ENCODE results near the gene THSD4. TPM values are rescaled to one million over a fixed set of nuclear protein-coding genes. Genes with fewer than 3 reads are reported as not detected.
"Not testable (repeated sequence)": the region's sequence is repeated elsewhere in the genome, so short reads cannot be mapped to it uniquely, and the experiment has no call there.

The THSD4 gene
- total RNA-seq, 1 experiment from 2014 or later, result 1.2 TPM

GRCh38 chr15:71708051-71708429 lies 592.8 kb downstream of the THSD4 start:
- no peak for DNase-seq (ENCODE audit: low spot score)
- in situ Hi-C loops (cut with HindIII; ENCODE audit: low sequenced_read_pairs), result no loop called here

- in situ Hi-C loops (cut with HindIII; ENCODE audit: low sequenced_read_pairs), result no loop called here
- DNase-seq (ENCODE audit: low spot score), result no peak
Observed at GRCh38 chr15:71708741-71709140, 593.5 kb downstream of the THSD4 start.

GRCh38 chr15:71709808-71710418 lies 594.6 kb downstream of the THSD4 start:
- no peak for DNase-seq (ENCODE audit: low spot score)
- in situ Hi-C loops (cut with HindIII; ENCODE audit: low sequenced_read_pairs), result no loop called here

- in situ Hi-C loops (cut with HindIII; ENCODE audit: low sequenced_read_pairs), result no loop called here
- DNase-seq (ENCODE audit: low spot score), result no peak
Observed at GRCh38 chr15:71712182-71712581, 596.9 kb downstream of the THSD4 start.

GRCh38 chr15:71713191-71713809 lies 598.0 kb downstream of the THSD4 start:
- no peak for DNase-seq (ENCODE audit: low spot score)
- in situ Hi-C loops (cut with HindIII; ENCODE audit: low sequenced_read_pairs), result no loop called here

DNA sequence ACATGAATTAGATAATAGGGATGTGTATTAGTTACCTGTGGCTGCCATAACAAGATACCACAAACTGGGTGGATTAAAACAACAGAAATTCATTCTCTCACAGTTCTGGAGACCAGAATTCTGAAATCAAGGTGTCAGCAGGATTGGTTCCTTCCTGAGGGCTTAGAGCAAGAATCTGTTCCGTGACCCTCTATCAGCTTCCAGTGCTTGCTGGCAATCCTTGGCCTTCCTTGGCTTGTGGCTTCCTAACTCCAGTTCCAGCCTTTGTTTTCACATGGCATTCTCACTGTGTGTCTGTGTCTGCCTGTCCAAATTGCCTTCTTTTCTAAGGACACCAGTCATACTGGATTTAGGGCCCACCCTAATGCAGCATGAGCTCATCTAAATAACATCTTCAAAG lies 600.6 kb downstream of the THSD4 start:
- in situ Hi-C loops (cut with HindIII; ENCODE audit: low sequenced_read_pairs), result no loop called here
- DNase-seq (ENCODE audit: low spot score), result no peak

- in situ Hi-C loops (cut with HindIII; ENCODE audit: low sequenced_read_pairs), result no loop called here
- no peak for DNase-seq (ENCODE audit: low spot score)
Observed at GRCh38 chr15:71716990-71717389, 601.7 kb downstream of the THSD4 start.

DNA sequence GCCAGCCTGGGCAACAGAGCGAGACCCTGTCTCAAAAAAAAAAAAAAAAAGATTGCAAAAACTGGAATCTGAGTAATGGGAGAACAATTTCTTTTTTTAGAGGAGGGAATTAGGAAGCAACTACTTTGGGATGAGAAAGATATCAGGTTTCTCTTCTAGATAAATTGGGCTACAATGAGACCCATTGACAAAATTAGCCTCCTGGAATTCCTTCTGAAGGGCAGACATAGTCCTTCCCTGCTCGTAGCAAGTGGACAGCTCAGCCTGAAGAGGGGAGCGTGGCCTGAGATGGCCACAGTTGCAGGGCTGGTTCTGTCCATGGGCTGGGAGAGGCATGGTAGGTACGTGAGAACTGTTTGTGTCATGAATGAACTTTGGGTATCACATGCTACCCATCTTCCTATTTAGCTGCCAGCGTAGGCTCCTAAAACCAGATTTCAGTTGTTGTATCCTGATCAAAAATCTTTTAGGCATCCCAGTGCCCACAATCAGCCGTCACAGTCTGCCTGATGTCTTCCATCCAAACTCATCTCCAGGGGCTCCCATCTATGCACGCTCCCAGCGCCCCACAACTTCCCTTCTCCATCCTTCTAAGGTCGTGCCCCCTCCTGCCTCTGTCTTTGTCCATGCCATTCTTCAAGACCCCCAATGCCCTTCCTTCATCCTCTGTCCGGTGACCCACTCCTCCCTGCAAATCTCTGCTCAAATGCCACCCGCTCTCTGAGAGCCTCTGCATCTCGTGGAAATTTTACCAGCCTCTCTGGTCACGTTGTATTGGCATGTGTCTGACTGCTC lies 603.0 kb downstream of the THSD4 start:
- in situ Hi-C loops (cut with HindIII; ENCODE audit: low sequenced_read_pairs), result no loop called here
- DNase-seq (ENCODE audit: low spot score), result no peak

DNA sequence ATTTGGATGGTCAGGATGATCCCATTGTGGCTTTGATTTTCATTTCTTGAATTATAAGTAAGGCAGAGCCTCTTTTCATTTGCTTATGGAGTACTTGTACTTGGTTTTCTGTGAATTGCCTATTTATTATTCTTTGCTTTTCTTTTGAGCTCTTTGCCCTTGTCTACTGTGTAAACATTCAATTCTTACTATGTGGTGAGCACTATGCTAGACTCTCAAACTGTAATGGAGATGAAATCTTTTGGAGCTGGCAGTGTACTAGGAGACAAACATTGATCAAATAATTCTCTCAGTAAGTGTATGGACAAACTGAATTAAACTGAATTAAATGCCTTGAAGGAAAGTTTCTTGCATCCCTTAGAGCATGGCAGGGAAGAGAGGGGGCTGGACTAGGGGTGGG lies 608.1 kb downstream of the THSD4 start:
- no peak for DNase-seq (ENCODE audit: low spot score)
- in situ Hi-C loops (cut with HindIII; ENCODE audit: low sequenced_read_pairs), result no loop called here

DNA sequence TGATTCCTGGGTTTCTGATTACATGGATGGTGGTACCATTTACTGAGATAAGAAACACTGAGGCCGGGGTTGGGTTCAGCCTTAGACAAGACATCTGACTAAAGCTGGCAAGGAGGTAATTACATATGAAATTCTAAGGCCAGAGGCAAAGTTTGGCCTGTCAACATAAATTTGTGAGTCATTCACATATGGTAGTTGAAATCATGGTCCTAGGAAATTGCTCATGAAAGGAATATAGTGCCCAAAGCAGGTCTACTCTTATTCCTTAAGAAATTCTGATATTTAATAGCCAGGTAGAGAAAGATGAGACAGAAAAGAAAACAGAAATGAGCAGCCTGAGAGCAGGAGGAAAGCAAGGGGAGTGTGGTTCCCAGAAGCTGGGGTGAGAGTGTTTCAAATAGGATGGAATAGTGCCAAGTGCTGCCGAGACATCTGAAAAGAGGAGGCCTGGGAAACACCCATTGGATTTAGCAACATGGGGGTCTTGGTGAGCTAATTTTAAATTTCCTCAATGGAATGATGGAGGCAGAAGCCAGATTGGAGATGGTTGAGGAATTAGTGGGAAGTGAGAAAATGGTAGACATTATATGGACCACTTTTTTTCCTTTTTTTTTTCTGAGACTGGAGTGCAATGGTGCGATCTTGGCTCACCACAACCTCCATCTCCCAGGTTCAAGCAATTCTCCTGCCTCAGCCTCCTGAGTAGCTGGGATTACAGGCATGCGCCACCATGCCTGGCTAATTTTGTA lies 610.1 kb downstream of the THSD4 start:
- DNase-seq (ENCODE audit: low spot score); in situ Hi-C loops (cut with HindIII; ENCODE audit: low sequenced_read_pairs): not testable (repeated sequence)

- in situ Hi-C loops (cut with HindIII; ENCODE audit: low sequenced_read_pairs), result no loop called here
- no peak for DNase-seq (ENCODE audit: low spot score)
Observed at GRCh38 chr15:71728881-71729280, 613.6 kb downstream of the THSD4 start.

- in situ Hi-C loops (cut with HindIII; ENCODE audit: low sequenced_read_pairs), result no loop called here
- no peak for DNase-seq (ENCODE audit: low spot score)
Observed at GRCh38 chr15:71729319-71729718, 614.0 kb downstream of the THSD4 start.

GRCh38 chr15:71730277-71731144 lies 615.2 kb downstream of the THSD4 start:
- in situ Hi-C loops (cut with HindIII; ENCODE audit: low sequenced_read_pairs), result no loop called here
- DNase-seq (ENCODE audit: low spot score), result peak; percentile 21

GRCh38 chr15:71732636-71733035 lies 617.4 kb downstream of the THSD4 start:
- DNase-seq (ENCODE audit: low spot score), result no peak
- in situ Hi-C loops (cut with HindIII; ENCODE audit: low sequenced_read_pairs), result no loop called here

- no peak for DNase-seq (ENCODE audit: low spot score)
- in situ Hi-C loops (cut with HindIII; ENCODE audit: low sequenced_read_pairs), result no loop called here
Observed at GRCh38 chr15:71733122-71733521, 617.9 kb downstream of the THSD4 start.

- in situ Hi-C loops (cut with HindIII; ENCODE audit: low sequenced_read_pairs), result no loop called here
- no peak for DNase-seq (ENCODE audit: low spot score)
Observed at GRCh38 chr15:71734709-71735384, 619.6 kb downstream of the THSD4 start.

DNA sequence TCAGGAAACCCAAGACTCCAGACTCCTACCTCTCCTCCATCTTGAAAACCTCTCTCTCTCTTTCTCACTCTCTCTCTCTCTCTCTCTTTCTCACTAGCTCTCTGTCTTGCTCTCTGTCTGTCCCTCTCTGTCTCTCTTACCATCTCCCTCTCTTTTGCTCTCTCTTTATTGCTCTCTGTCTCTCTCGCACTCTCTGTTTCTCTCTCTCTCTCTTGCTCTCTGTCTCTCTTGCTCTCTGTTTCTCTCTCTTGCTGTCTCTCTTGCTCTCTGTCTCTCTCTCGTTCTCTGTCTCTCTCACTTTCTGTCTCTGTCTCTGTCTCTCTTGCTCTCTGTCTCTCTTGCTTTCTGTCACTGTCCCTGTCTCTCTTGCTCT lies 620.1 kb downstream of the THSD4 start:
- in situ Hi-C loops (cut with HindIII; ENCODE audit: low sequenced_read_pairs), result no loop called here

DNA sequence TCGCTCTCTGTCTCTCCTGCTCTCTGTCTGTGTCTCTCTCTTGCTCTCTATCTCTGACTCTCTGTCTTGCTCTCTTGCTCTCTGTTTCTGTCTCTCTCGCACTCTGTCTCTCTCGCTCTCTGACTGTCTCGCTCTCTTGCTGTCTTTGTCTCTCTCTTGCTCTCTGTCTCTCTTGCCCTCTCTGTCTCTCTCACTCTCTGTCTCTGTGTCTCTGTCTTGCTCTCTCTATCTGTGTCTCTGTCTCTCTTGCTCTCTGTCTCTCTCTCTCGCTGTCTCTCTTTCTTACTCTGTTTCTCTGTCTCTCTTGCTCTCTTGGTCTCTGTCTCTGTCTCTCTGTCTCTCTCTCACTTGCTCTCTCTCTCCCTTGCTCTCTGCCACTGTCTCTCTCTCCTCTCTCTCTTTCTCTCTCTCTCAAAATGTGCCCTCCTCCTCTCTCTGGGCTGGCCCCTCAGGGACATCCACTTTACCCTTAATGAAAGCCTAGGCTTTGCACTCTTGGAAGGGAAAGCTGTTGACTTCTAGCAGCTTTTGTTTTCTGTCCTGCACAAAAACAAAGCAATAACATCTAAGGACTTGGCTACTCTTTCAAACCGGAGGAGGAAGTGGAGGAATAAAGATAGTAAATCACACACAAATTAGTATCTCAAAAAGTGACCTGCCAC lies 621.1 kb downstream of the THSD4 start:
- DNase-seq (ENCODE audit: low spot score), result no peak
- in situ Hi-C loops (cut with HindIII; ENCODE audit: low sequenced_read_pairs), result no loop called here

More for the DNA sequence above, 620.1 kb downstream of the THSD4 start:
- DNase-seq (ENCODE audit: low spot score), result no peak

All from G401 (cell line).